Kidney epithelial cell (primary cell): Measurements from ENCODE around the gene NPLOC4. TPM values are rescaled to one million over a fixed set of nuclear protein-coding genes. Genes with fewer than 3 reads are reported as not detected.
"Not testable (repeated sequence)": the region's sequence is repeated elsewhere in the genome, so short reads cannot be mapped to it uniquely, and the experiment has no call there.

ENCODE experiments used
- DNase-seq: peaks from one replicate; pipeline ENCODE4 v3.0.0-alpha.2; 2010; ENCODE audit warnings: low read depth
- H3K27me3 ChIP-seq: 2 replicates; pipeline ENCODE4 v1.6.0; 2011; ENCODE audit warnings: low read length; ENCODE audit not compliant: control insufficient read depth, insufficient read depth
- H3K36me3 ChIP-seq: 2 replicates; pipeline ENCODE4 v1.5.1; 2011; ENCODE audit warnings: low read length; ENCODE audit not compliant: control insufficient read depth, insufficient read depth
- H3K4me3 ChIP-seq: 2 replicates; pipeline ENCODE4 v1.5.1; 2011; ENCODE audit warnings: low read depth, mild to moderate bottlenecking, control low read depth, low read length
- CTCF ChIP-seq: IDR thresholded peaks from 2 replicates; pipeline ENCODE4 v1.5.1; 2011; ENCODE audit warnings: mild to moderate bottlenecking, moderate library complexity, low read length, control low read depth, inconsistent platforms; ENCODE audit not compliant: insufficient read depth, poor library complexity, severe bottlenecking
- total RNA-seq: library from RNA; depleted of rRNA; stranded (reverse); fragments of >200 nt; gene quantifications from 2 replicates; pipeline ENCODE4 v1.2.3, GENCODE V29; 2015

The NPLOC4 gene
- total RNA-seq, 1 donor from 2014 or later, result 61.4 TPM

DNA sequence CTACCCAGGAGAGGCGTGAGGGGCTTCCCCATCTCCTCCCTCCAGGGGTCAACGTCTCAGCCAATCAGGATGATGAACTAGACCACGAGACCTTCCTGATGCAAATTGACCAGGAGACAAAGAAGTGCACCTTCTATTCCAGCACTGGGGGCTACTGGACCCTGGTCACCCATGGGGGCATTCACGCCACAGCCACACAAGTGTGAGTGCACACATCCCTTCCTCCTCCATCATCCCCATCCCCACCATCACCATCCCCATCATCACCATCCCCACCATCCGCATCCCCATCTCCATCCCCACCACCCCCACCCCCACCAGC, 101.9 kb downstream of the NPLOC4 start:
- no peak for DNase-seq
- H3K36me3 ChIP-seq, result no peaks in the 10 kb centered on the region
- H3K27me3 ChIP-seq, result peaks cover 40% of the 10 kb centered on the region
- H3K4me3 ChIP-seq, result no peak overlapping the region
- TF ChIP-seq CTCF, result no peak

DNA sequence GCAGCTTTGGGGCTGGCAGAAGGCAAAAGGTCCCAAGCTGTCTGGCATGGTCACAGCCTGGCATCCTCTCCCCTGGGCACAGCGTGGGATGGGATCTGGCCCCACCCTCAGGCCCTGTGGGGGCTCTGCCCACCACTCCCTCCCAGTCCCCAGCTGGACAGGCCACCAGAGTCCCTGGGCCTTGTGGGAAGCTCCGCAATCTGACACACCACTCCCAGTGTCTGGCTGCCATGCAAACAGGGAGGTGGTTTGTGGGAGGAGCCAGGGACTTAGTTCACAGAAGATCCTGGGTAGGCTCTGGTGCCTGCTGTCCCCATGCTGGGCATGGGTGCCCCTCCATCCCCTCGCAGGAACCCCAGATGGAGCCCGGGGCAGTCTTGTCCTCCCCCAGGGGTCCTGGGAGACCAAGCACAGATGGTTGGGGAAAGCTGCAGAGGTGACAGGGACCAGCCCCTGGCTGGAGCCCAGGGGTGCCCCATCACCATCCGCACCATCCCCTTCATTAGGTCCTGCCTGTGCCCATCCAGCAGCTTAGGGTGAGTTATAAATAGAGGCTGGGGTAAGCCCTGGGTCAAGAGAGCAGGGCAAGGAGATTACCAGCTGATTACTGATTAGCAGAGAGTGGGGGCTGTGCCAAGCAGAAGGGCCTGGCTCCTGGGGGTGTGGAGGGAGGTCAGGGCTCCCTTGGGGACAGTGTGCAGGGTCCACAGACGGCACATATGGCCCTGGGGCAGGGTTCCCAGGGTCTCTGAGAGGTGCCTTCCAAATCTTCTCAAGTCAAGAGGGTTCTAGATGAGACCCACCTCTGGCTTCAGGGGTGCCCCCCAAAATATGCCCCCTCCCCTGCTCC, 102.5 kb downstream of the NPLOC4 start:
- Histone ChIP-seq H3K27me3 (peaks cover 44% of the 10 kb centered on the region), H3K4me3 (no peak overlapping the region), H3K36me3 (no peaks in the 10 kb centered on the region)
- no peak for TF ChIP-seq CTCF
- no peak for DNase-seq

DNA sequence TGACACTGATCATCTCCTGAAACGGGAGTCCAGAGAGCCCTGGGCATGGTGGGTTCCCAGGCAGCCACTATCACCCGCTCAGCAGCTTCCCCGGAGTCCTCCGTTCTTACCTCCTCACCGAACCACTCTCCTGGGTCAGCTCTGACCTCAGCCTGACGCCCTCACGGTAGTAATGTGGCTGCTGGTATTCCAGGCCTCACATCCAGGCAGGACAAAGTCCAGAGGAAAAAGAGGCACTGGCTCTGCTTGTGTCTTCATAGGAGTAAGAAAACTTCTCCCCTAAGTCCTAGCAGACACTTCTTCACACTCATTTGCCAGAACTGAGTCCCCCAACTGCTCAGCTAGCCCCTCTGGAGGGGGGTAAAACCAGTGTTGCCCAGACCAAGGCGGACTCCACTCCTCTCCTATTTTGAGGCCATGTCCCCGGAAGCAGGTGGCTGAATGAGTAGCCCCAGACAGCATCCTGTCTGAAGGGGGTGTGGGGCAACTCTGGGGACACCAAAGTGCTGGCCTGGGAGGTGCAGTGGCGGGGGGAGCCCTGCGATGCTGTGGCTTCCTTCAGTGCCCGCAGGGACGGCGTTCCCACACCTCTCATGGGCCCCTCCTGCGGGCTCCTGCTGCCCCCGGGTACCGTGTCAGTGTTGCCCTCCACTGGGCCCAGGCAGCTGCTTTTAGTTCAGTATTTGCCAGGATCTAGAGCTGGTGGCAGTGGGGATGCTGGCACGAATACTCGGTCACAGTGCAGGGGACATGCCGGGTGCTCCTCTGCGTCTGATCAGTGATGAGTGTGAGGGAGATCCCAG, 103.4 kb downstream of the NPLOC4 start:
- H3K36me3 ChIP-seq, result no peaks in the 10 kb centered on the region
- no peak for TF ChIP-seq CTCF
- no peak overlapping the region for H3K4me3 ChIP-seq
- peaks cover 52% of the 10 kb centered on the region for H3K27me3 ChIP-seq
- no peak for DNase-seq

- Histone ChIP-seq H3K4me3 (no peak overlapping the region), H3K36me3 (no peaks in the 10 kb centered on the region), H3K27me3 (peaks cover 60% of the 10 kb centered on the region)
- no peak for TF ChIP-seq CTCF
- no peak for DNase-seq
Observed at GRCh38 chr17:81532490-81533287, 104.2 kb downstream of the NPLOC4 start.

- not testable (repeated sequence) for H3K4me3 ChIP-seq, DNase-seq, H3K36me3 ChIP-seq
- peaks cover 62% of the 10 kb centered on the region for H3K27me3 ChIP-seq
Observed at GRCh38 chr17:81531998-81532404, 104.9 kb downstream of the NPLOC4 start.

- not testable (repeated sequence) for H3K36me3 ChIP-seq, H3K4me3 ChIP-seq, DNase-seq
- peaks cover 58% of the 10 kb centered on the region for H3K27me3 ChIP-seq
Observed at GRCh38 chr17:81531013-81531412, 105.9 kb downstream of the NPLOC4 start.
